Daoy (cell line): ENCODE data around the gene SSNA1. TPM values are rescaled to one million over a fixed set of nuclear protein-coding genes. Genes with fewer than 3 reads are reported as not detected.

Experiments
- DNase-seq: peaks from one replicate; pipeline ENCODE4 v3.0.0-alpha.2; 2015; ENCODE audit warnings: low read depth
- total RNA-seq: library from RNA; depleted of rRNA; stranded (reverse); fragments of >200 nt; shearing (Covaris generic); gene quantifications from 2 replicates; pipeline ENCODE4 v1.2.3, GENCODE V29; 2014

SSNA1 gene
- total RNA-seq, 1 experiment from 2014 or later, result 169 TPM

GRCh38 chr9:137152844-137153405, 35.6 kb upstream of the SSNA1 start:
- no peak for DNase-seq

- DNase-seq, result peak; percentile 73
Observed at GRCh38 chr9:137156567-137157375, 31.7 kb upstream of the SSNA1 start.

- DNase-seq, result no peak
Observed at GRCh38 chr9:137157618-137158415, 30.7 kb upstream of the SSNA1 start.

- DNase-seq, result no peak
Observed at GRCh38 chr9:137158625-137159024, 29.9 kb upstream of the SSNA1 start.

- DNase-seq, result no peak
Observed at GRCh38 chr9:137159105-137160053, 29.1 kb upstream of the SSNA1 start.

- DNase-seq, result no peak
Observed at GRCh38 chr9:137160054-137160425, 28.4 kb upstream of the SSNA1 start.

GRCh38 chr9:137160716-137161557, 27.5 kb upstream of the SSNA1 start:
- no peak for DNase-seq

GRCh38 chr9:137161558-137162486, 26.7 kb upstream of the SSNA1 start:
- peak; percentile 62 for DNase-seq

GRCh38 chr9:137162505-137163364, 25.7 kb upstream of the SSNA1 start:
- DNase-seq, result peak; percentile 79

- DNase-seq, result peak; percentile 74
Observed at GRCh38 chr9:137163365-137163715, 25.1 kb upstream of the SSNA1 start.

GRCh38 chr9:137163805-137164204, 24.7 kb upstream of the SSNA1 start:
- no peak for DNase-seq

- DNase-seq, result no peak
Observed at GRCh38 chr9:137164370-137165249, 23.9 kb upstream of the SSNA1 start.

- no peak for DNase-seq
Observed at GRCh38 chr9:137165250-137165836, 23.1 kb upstream of the SSNA1 start.

- DNase-seq, result no peak
Observed at GRCh38 chr9:137166380-137167229, 21.9 kb upstream of the SSNA1 start.

GRCh38 chr9:137167277-137167746, 21.2 kb upstream of the SSNA1 start:
- peak; percentile 35 for DNase-seq
